Neuron (in vitro differentiated cells): ENCODE data around the gene KLF13.

Experiments used
- H2AFZ ChIP-seq: one replicate; pipeline ENCODE4 v1.6.1; 2013; ENCODE audit warnings: low read depth, mild to moderate bottlenecking, inconsistent platforms, low read length, moderate library complexity
- H3K27me3 ChIP-seq: one replicate; pipeline ENCODE4 v1.6.1; 2013; ENCODE audit warnings: low read length; ENCODE audit not compliant: insufficient read depth
- H3K36me3 ChIP-seq: one replicate; pipeline ENCODE4 v1.6.1; 2013; ENCODE audit warnings: low read length; ENCODE audit not compliant: insufficient read depth
- H3K4me1 ChIP-seq: one replicate; pipeline ENCODE4 v1.6.1; 2013; ENCODE audit warnings: low read length; ENCODE audit not compliant: insufficient read depth
- H3K4me3 ChIP-seq: 2 replicates; pipeline ENCODE4 v1.5.1; 2013; ENCODE audit warnings: mild to moderate bottlenecking, low read length, moderate library complexity
- H3K9me3 ChIP-seq: one replicate; pipeline ENCODE4 v1.6.1; 2013; ENCODE audit warnings: low read length

The KLF13 gene

DNA sequence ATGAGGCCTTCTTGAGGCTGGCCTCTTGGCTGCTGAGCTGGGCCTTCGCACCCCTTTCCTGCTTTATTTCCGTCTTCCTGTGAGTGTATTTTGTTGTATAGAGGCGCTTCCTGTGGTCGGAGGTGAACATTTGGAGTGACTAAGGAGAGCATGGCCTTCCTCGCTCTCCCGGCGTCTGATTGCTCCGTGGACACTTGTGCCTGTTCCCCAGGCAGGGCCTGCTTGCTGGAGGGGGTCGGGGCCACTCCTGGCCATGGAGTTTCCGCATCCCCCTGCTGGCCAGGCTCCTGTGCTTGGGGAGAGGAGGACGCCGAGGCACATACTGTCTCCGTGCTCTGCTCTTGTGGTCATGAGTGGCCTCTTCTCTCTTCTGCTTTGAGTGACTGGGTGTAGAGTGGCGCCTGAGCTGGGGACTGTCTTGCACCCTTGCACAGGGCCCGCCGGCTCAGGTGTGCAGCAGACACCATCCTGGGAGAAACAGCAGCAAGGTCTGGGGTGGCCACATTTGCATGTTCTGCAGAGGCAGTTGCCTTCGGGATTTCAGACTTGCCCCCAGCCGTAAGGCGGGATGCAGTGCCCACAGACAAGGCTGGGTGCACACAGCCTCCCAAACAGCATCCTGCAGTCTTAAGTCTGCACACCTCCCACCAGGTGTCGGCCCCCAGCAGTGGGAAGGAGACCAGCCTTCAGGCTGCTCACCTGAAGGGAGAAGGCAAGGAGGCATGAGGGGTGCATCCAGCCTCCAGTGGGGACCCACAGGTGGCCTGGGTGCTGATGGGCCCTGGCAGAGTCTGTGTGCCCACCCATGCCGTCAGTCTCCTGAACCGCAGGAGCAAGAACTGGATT lies 16.4 kb downstream of the KLF13 start:
- Histone ChIP-seq H3K4me3 (no peak overlapping the region), H2AFZ (no peak overlapping the region), H3K4me1 (peaks cover 5% of the 10 kb centered on the region), H3K27me3 (no peaks in the 10 kb centered on the region), H3K9me3 (no peaks in the 10 kb centered on the region), H3K36me3 (peaks cover 3% of the 10 kb centered on the region)

DNA sequence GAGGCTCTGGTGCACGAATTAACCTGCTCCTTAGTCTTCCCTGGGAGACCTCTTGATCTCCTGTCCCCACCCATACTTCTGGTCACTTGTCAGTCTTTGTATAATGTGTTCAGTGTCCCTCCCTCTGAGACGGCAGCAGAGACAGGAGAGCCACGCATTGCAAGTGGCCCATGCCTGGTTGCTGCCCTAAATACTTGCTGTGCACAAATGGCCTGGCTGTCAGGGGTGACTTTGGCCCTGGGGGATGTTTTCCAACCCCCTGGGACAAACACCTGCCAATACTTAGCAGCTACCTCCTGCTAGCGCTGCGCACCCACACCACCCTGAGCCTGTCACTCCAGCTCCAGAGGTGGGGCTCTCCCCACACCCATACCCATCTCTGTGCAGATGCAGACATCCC lies 17.2 kb downstream of the KLF13 start:
- no peaks in the 10 kb centered on the region for H3K9me3 ChIP-seq
- peaks cover 1% of the 10 kb centered on the region for H3K4me1 ChIP-seq
- no peak overlapping the region for H2AFZ ChIP-seq
- H3K4me3 ChIP-seq, result no peak overlapping the region
- H3K27me3 ChIP-seq, result no peaks in the 10 kb centered on the region
- peaks cover 3% of the 10 kb centered on the region for H3K36me3 ChIP-seq

DNA sequence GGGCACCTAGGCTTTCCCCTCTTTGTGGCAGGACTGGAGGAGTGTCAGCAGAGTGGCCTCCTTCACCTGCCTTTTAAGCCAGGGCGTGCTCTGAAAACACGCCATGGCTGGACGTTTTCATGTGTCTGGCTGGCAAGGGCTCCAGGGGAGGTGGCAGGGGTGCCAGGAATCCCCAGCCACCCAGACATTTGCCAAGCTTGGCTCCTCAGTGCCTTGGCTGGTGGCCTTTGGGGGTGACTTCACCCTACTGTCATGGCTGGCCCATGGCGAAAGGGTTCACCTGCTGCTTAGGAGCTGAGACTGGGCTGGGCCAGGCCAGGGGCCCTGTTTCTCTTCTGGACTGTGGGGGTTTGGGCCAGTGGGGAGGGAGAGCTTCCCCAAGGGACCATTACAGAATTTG lies 17.6 kb downstream of the KLF13 start:
- Histone ChIP-seq H2AFZ (no peak overlapping the region), H3K9me3 (no peaks in the 10 kb centered on the region), H3K4me3 (no peak overlapping the region), H3K36me3 (peaks cover 5% of the 10 kb centered on the region), H3K4me1 (no peaks in the 10 kb centered on the region), H3K27me3 (no peaks in the 10 kb centered on the region)

DNA sequence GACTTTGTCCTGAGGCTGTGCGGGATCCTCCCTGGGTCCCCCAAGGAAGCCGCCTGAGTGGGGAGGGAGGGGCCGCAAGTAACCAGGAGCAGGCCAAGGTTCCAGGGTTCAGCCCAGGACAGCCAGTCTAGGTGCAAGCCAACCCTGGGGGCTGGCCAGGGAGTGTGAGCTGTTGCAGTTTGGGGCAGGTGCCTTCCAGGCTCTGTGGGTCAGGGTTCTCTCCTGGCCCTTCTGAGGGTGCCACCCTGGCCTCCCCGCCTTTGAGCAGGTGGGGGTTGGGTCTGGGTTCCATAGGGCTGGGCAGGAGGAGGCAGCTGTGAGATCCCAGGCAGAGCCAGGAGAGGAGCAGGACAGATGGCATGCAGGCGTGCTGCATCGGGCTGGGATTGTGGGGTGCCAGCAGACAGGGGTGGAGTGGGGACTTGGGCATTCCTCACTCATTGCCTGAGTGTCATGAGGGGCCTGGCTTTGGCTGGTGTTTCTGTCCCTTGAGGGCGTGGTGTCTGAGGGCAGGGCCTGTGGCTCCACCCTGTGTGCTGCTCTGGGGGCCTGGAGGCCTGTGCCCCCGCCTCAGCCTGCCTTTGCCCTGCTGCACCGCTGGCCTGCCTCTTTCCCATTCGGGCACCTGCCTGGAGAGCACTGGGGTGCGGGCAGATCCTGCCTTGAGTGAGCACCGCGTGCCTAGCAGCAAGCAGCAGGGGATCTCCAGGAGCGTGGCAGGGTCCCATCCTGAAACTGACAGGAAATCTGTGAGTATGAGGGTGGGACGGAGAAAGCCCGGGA lies 18.4 kb downstream of the KLF13 start:
- Histone ChIP-seq H2AFZ (no peak overlapping the region), H3K27me3 (no peaks in the 10 kb centered on the region), H3K4me3 (no peak overlapping the region), H3K9me3 (no peaks in the 10 kb centered on the region), H3K36me3 (peaks cover 8% of the 10 kb centered on the region), H3K4me1 (no peaks in the 10 kb centered on the region)

DNA sequence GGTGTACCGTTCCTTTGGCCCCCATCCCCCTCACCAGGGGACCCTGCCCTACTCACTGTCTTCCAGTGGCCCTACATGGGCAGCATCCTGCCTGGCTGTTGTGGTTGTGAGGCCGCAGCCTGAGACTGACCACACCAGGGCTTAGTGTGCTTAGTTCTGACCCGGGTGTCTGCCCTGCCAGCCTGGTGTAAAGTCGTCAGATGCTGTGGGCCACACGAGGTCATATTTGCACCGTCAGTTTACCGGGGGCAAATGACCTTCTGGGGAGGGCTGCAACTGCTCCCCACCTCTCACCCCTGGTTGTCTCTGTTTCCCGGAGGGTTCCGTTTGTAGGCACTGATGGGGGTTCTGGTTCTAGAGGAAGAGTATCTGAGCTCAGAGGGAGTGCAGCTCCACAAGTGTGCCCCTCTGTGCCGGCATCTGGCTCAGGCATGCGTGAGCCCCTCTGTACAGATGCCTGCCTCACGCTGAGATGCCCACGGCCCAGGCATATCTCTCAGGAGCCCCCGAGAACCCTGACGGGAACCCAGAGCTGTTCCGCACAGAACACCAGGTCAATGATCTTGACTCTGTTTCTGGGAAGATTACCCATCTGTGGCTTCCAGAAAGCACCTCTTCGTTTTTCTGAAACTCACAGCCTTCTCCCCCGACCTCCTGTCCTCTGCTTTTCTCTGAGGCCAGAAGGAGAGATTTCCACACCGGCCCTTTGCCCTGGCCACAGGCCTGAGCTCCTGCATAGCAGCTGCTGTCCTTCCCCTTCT lies 19.2 kb downstream of the KLF13 start:
- Histone ChIP-seq H2AFZ (no peak overlapping the region), H3K27me3 (no peaks in the 10 kb centered on the region), H3K36me3 (peaks cover 8% of the 10 kb centered on the region), H3K4me1 (no peaks in the 10 kb centered on the region), H3K9me3 (no peaks in the 10 kb centered on the region), H3K4me3 (no peak overlapping the region)

DNA sequence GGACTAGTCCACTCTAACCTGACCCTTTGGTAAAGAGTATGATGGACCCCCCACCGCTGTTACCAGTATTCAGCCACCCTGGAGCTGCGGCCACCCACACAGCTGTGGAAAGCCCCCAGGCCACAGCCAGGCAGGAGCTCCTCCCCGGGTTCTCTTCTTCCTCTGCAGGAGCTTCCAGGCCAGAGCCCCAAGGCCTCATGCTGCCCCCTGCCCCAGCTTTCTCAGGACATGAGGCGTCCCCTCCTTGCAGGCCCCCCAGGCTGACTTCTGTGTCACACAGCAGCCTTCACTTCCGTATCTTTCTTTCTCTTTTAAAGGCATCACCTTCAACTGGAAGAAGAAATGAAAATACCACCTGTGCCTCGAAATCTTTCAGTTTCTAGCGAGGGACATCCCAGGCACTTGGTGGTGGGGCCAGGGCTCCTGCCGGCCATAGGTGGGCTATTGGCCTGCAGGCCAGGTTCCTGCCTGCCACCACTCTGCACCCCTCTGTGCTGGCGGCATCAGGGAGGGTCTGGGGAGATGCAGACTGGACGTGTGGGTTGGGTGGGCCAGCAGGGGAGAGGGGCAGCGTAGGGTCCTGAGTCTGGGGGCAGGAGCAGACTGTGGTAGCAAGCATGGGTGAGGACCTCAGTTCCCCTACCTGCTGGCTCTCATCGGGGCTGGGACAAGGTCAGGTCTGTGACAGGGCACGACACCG lies 19.9 kb downstream of the KLF13 start:
- Histone ChIP-seq H3K4me3 (no peak overlapping the region), H3K9me3 (no peaks in the 10 kb centered on the region), H3K4me1 (no peaks in the 10 kb centered on the region), H2AFZ (no peak overlapping the region), H3K27me3 (no peaks in the 10 kb centered on the region), H3K36me3 (peaks cover 8% of the 10 kb centered on the region)

DNA sequence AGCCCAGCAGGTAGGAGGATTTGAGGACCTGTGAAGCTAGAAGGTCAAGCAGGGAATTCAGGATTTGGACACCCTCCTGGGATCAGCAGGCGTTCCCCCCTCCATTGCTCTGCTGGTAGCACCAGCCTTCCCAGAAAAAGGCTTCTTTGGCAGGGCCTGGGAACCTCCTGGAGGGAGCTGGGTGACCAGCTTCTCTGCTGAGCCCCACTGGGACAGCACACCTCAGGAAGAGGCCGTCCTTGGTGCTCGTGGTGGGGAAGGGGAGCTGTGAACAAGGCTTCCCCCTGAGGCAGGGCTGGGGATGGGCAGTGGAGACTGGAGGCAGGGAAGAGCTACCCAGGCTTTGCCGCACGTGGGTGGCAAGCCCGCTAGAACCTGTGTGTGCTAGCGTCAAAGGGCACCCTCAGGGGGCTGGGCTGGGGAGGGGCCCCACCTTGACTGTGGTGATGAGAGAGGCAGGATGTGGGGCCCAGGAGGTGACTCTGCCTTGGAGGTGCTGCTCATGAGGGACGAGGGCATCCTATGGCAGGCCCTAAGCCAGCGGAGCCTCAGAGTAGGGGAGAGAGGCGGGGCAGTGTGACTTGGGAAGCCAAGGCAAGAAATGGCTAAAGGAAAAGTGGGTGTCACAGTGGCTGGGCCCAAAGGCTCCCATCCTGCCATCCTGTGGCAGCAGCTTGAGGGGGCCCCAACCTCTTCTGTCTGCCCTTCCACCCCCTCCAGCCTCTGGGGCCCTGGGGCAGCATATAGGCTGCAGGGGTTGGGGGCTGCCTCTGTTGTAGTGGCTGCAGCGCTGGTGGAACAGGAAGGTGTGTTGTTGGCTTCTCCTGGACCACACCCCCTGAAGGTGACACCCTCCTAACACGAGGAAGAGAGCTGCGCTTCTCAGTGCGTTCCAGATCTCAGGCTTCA lies 20.7 kb downstream of the KLF13 start:
- Histone ChIP-seq H2AFZ (no peak overlapping the region), H3K36me3 (peaks cover 8% of the 10 kb centered on the region), H3K27me3 (no peaks in the 10 kb centered on the region), H3K9me3 (no peaks in the 10 kb centered on the region), H3K4me3 (no peak overlapping the region), H3K4me1 (peaks cover 3% of the 10 kb centered on the region)

DNA sequence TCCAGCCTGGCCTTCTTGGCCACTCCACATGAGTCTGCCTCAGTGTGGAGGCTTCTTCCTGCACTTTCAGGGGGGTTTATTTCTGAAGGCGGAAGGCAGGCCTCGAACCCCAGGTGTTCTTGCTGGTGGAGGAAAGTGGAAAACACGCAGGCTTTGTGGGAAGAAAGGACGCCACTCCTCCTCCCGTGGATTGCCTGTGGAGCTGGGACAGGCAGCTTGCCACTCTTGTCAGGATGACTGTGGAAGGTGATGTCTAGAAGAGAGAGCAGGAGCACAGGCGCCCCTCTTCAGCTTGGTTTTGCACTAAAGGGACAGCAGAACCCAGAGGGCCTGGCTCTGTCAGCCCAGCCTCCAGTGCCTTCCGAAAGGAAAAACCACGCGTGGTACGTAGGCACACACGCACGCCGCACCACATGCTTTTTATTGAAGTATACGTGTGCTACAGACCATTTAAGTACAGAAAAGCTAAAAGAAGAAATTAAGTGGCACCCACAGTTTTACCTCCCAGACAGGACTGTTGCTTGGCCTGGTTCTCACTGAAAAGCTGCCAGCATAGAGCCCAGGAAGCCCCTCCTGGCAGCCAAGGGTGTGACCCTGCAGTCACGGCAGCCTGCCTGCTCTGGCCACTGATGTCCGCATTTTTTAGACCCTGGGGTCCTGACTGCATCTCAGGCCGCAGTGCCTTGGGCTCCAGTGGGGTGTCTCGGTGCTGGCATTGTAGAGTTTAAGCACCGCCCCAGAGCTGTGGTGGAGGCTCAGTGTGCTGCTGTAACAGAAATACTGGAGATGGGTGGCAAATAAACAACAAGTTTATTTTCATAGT lies 21.6 kb downstream of the KLF13 start:
- no peaks in the 10 kb centered on the region for H3K9me3 ChIP-seq
- H2AFZ ChIP-seq, result no peak overlapping the region
- no peaks in the 10 kb centered on the region for H3K27me3 ChIP-seq
- no peak overlapping the region for H3K4me3 ChIP-seq
- peaks cover 8% of the 10 kb centered on the region for H3K36me3 ChIP-seq
- peaks cover 12% of the 10 kb centered on the region for H3K4me1 ChIP-seq

DNA sequence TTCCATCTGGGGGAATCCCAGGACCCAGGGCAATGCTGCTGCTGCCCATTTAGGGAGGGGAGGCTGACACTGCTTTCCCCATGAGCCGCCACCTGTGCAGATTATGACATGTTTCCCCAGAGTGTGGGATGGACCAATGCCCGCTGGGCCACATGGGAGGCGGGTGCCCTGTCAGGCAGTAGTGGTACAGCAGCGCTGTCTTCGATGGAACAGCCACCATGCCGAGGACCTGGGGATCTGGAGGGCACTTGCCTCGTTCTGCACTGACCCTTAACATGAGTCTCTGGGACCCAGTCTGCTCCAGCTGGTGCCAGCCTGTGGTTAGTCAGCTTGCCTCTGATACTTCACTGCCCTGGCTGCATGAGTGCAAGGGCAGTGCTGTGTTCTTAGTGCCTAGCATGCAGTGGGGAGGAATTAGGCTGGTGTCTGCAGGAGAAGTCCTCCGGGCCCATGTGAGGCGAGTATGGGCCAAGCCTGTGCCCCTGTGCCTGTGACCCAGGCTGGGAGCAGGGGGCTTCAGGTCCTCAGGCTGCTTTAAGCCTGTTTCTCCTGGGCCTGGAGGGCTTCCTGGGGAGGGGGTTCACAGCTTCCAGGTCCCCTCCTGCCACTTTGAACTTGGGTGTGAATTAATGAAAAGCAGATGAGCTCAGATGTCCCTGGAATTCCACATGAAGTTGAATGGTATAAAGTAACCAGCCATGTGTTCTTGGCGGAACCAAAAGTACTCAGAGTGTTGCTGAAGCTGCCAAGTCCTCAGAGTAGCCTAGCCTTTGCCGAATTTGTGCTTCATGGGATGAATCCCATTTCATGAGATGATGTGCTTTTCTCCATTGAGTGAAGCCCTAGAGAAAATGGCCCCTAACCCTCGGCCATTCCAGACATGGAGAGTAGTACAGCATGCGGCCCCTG lies 22.9 kb downstream of the KLF13 start:
- Histone ChIP-seq H3K27me3 (no peaks in the 10 kb centered on the region), H3K36me3 (peaks cover 8% of the 10 kb centered on the region), H3K9me3 (no peaks in the 10 kb centered on the region), H2AFZ (no peak overlapping the region), H3K4me3 (no peak overlapping the region), H3K4me1 (peaks cover 22% of the 10 kb centered on the region)

DNA sequence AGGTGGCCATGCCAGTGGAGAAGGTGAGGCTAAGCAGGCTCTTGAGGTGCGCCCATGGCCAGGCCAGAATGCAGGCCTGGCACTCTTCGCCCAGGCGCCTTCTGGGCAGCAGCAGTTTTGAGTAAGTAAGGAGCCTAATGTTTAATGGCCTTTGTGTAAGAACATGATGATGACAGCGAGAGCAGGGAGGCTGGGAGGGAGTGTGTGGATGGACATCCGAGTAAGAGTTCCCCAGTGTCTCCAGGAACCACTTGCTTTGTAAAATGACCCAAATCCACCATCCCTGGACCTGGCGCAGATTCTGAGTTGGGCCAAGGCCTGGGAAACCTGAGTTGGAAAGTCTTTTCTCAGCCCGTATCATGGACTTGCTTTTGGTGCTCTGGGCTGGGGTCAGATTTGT lies 24.1 kb downstream of the KLF13 start:
- Histone ChIP-seq H3K4me1 (peaks cover 22% of the 10 kb centered on the region), H3K27me3 (no peaks in the 10 kb centered on the region), H3K36me3 (peaks cover 10% of the 10 kb centered on the region), H3K9me3 (no peaks in the 10 kb centered on the region), H3K4me3 (no peak overlapping the region), H2AFZ (no peak overlapping the region)

DNA sequence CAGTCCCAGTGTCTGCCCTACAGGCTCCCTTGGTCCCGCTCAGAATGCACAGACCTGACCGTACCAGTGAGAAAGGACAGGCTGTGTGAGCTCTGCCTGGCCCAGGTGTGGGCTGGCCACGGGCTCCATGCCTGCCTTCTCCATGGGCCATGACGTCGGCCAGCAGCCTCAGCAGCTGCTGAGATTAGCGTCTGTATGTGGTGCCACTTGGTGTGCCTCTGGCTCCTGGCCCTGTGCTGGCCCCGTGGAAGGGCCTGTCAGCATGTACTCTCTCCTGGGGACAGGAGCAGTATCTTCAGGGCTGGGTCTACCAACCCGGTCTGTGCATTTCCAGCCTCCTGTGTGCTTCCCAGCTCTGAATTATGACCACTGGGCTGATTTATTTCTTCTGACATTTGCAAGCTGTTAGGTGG lies 25.7 kb downstream of the KLF13 start:
- peaks cover 22% of the 10 kb centered on the region for H3K4me1 ChIP-seq
- H3K27me3 ChIP-seq, result no peaks in the 10 kb centered on the region
- no peak overlapping the region for H2AFZ ChIP-seq
- H3K9me3 ChIP-seq, result no peaks in the 10 kb centered on the region
- peaks cover 7% of the 10 kb centered on the region for H3K36me3 ChIP-seq
- H3K4me3 ChIP-seq, result no peak overlapping the region
